ENCODE measurements around the gene SLC41A1. TPM values are rescaled to one million over a fixed set of nuclear protein-coding genes. Genes with fewer than 3 reads are reported as not detected.

The SLC41A1 gene
- total and polyA plus RNA-seq, 2 donors from 2014 or later = 19.1 to 20.9 TPM

- Histone ChIP-seq H3K9ac (ENCODE audit: low read length in 3 of 3) (no peak overlapping the region), H3K4me1 (ENCODE audit: control insufficient read depth in 2 of 3, insufficient read depth in 2 of 3, low read depth in 1 of 3, low read length in 3 of 3) (no peaks in the 10 kb centered on the region), H3K9me3 (ENCODE audit: control insufficient read depth in 2 of 3, insufficient read depth in 1 of 3, low read length in 3 of 3) (peaks cover 0 to 12% (median 0%) of the 10 kb centered on the region in 3 donors), H3K27me3 (ENCODE audit: control insufficient read depth, insufficient read depth, low read length) (no peaks in the 10 kb centered on the region), H3K36me3 (ENCODE audit: control insufficient read depth in 2 of 3, insufficient read depth in 3 of 3, low read length in 3 of 3) (no peaks in the 10 kb centered on the region), H3K4me3 (ENCODE audit: low read length in 3 of 3) (no peak overlapping the region), H3K27ac (ENCODE audit: low read depth in 2 of 2, low read length in 2 of 2) (no peak overlapping the region)
- DNase-seq (no peak), FAIRE-seq (no peak)
- no peak for TF ChIP-seq CTCF (IDR thresholded peaks at IDR 0.05; ENCODE audit: borderline replicate concordance, extremely low read depth, insufficient read depth)
- intact Hi-C loops (cut with DNase I) = no loop called here
These were observed 43.4 kb upstream of the SLC41A1 start for GRCh38 chr1:205856433-205856832.

- H3K27ac ChIP-seq (ENCODE audit: low read depth in 2 of 2, low read length in 2 of 2) = no peak overlapping the region
- H3K9me3 ChIP-seq (ENCODE audit: control insufficient read depth in 2 of 3, insufficient read depth in 1 of 3, low read length in 3 of 3) = peaks cover 0 to 12% (median 0%) of the 10 kb centered on the region in 3 donors
- no peak for TF ChIP-seq CTCF (IDR thresholded peaks at IDR 0.05; ENCODE audit: borderline replicate concordance, extremely low read depth, insufficient read depth)
- no peaks in the 10 kb centered on the region for H3K27me3 ChIP-seq (ENCODE audit: control insufficient read depth, insufficient read depth, low read length)
- intact Hi-C loops (cut with DNase I) = no loop called here
- no peak overlapping the region for H3K4me3 ChIP-seq (ENCODE audit: low read length in 3 of 3)
- no peaks in the 10 kb centered on the region for H3K4me1 ChIP-seq (ENCODE audit: control insufficient read depth in 2 of 3, insufficient read depth in 2 of 3, low read depth in 1 of 3, low read length in 3 of 3)
- no peak for DNase-seq
- no peaks in the 10 kb centered on the region for H3K36me3 ChIP-seq (ENCODE audit: control insufficient read depth in 2 of 3, insufficient read depth in 3 of 3, low read length in 3 of 3)
- H3K9ac ChIP-seq (ENCODE audit: low read length in 3 of 3) = no peak overlapping the region
- no peak for FAIRE-seq
These were observed 40.0 kb upstream of the SLC41A1 start for GRCh38 chr1:205852969-205853368.

GRCh38 chr1:205851993-205852392, 39.0 kb upstream of the SLC41A1 start:
- no peak overlapping the region for H3K27ac ChIP-seq (ENCODE audit: low read depth in 2 of 2, low read length in 2 of 2)
- no peak for DNase-seq

More at GRCh38 chr1:205851993-205852392, 39.0 kb upstream of the SLC41A1 start:
- Histone ChIP-seq H3K27me3 (ENCODE audit: control insufficient read depth, insufficient read depth, low read length) (no peaks in the 10 kb centered on the region), H3K9ac (ENCODE audit: low read length in 3 of 3) (no peak overlapping the region), H3K4me3 (ENCODE audit: low read length in 3 of 3) (no peak overlapping the region), H3K9me3 (ENCODE audit: control insufficient read depth in 2 of 3, insufficient read depth in 1 of 3, low read length in 3 of 3) (peaks cover 0 to 11% (median 0%) of the 10 kb centered on the region in 3 donors), H3K36me3 (ENCODE audit: control insufficient read depth in 2 of 3, insufficient read depth in 3 of 3, low read length in 3 of 3) (no peaks in the 10 kb centered on the region), H3K4me1 (ENCODE audit: control insufficient read depth in 2 of 3, insufficient read depth in 2 of 3, low read depth in 1 of 3, low read length in 3 of 3) (no peaks in the 10 kb centered on the region)
- intact Hi-C loops (cut with DNase I) = no loop called here
- no peak for FAIRE-seq
- TF ChIP-seq CTCF (IDR thresholded peaks at IDR 0.05; ENCODE audit: borderline replicate concordance, extremely low read depth, insufficient read depth) = no peak
